Mucosa of rectum (tissue), 2 donors: ENCODE measurements around the gene MAPKAP1.

Experiments
- H3K27ac ChIP-seq, 2 donors: one replicate each; pipeline ENCODE4 v1.7.0; 2013; ENCODE audit warnings: inconsistent platforms in 2 of 2, low read depth in 2 of 2, low read length in 2 of 2
- H3K27me3 ChIP-seq, 2 donors: one replicate each; pipeline ENCODE4 v1.7.0; 2013; ENCODE audit warnings: low read length in 2 of 2; ENCODE audit not compliant: control insufficient read depth in 2 of 2, insufficient read depth in 2 of 2
- H3K36me3 ChIP-seq, 2 donors: one replicate each; pipeline ENCODE4 v1.7.0; 2013; ENCODE audit warnings: low read length in 2 of 2; ENCODE audit not compliant: control insufficient read depth in 2 of 2, insufficient read depth in 2 of 2
- H3K4me1 ChIP-seq, 2 donors: one replicate each; pipeline ENCODE4 v1.7.0; 2013; ENCODE audit warnings: low read length in 2 of 2, mild to moderate bottlenecking in 1 of 2; ENCODE audit not compliant: control insufficient read depth in 2 of 2, insufficient read depth in 2 of 2
- H3K4me3 ChIP-seq, 2 donors: one replicate each; pipeline ENCODE4 v1.7.0; 2013; ENCODE audit warnings: low read length in 2 of 2
- H3K9ac ChIP-seq, 2 donors: one replicate each; pipeline ENCODE4 v1.7.0; 2013; ENCODE audit warnings: low read length in 2 of 2, low read depth in 1 of 2, mild to moderate bottlenecking in 1 of 2
- H3K9me3 ChIP-seq, 2 donors: one replicate each; pipeline ENCODE4 v1.7.0; 2013; ENCODE audit warnings: low read length in 2 of 2; ENCODE audit not compliant: control insufficient read depth in 2 of 2
- donor health status: healthy.
- donor health status: Normal muscosa, but diverticular disease.

Gene MAPKAP1

DNA sequence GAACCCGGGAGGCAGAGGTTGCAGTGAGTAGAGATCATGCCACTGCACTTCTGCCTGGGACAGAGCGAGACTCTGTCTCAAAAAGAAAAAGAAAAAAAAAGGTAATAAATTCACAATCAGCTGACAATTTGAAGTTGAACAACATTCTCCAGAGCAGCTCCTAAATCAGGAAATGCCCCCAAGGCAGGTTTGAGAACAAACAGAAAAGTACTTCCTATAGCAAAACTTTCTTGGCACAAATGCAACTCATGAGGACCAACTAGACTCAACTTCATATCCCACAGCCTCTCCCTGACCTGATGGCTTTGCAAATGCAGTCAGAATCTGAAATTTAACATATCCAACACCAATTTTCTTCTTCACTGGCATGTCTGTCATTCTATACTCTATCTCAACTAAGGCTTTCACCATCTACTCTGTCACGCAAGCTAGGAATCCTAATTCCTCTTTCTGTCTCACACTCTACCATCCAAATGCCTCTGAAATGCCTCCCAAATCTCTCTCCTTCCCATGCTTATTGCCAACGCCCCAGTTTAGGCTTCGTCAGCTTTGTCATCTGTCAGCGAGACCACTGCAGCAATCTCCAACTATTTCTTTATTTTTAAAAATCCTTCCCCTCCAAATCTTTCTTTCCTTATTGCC lies 113.3 kb downstream of the MAPKAP1 start:
- Histone ChIP-seq H3K4me1 (peaks cover 0 to 8% of the 10 kb centered on the region in 2 donors), H3K27me3 (no peaks in the 10 kb centered on the region), H3K9me3 (no peaks in the 10 kb centered on the region), H3K9ac (no peak overlapping the region), H3K4me3 (no peak overlapping the region), H3K36me3 (peaks cover 0 to 4% of the 10 kb centered on the region in 2 donors), H3K27ac (no peak overlapping the region)

DNA sequence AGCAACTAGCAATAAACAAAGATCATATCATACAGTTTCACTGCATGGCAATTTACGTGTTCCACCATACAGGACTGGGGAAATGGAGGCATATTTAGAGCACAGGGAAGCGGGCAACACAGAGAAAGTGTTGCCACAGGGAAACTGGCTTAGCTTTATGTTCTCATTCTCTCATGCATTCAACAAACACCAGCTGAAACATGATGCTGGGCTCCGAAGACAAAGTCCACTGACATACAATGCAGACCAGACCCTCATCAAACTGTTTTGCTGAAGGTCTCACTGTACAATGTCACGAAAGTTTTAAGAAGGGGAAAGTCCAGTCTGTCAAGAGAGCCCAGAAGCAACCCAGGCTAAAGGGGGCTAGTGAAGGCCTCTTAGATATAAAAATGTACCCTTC lies 115.1 kb downstream of the MAPKAP1 start:
- no peak overlapping the region for H3K9ac ChIP-seq
- H3K4me1 ChIP-seq, result peaks cover 0 to 6% of the 10 kb centered on the region in 2 donors
- H3K4me3 ChIP-seq, result no peak overlapping the region
- H3K9me3 ChIP-seq, result no peaks in the 10 kb centered on the region
- H3K27me3 ChIP-seq, result no peaks in the 10 kb centered on the region
- no peak overlapping the region for H3K27ac ChIP-seq
- peaks cover 0 to 4% of the 10 kb centered on the region in 2 donors for H3K36me3 ChIP-seq

DNA sequence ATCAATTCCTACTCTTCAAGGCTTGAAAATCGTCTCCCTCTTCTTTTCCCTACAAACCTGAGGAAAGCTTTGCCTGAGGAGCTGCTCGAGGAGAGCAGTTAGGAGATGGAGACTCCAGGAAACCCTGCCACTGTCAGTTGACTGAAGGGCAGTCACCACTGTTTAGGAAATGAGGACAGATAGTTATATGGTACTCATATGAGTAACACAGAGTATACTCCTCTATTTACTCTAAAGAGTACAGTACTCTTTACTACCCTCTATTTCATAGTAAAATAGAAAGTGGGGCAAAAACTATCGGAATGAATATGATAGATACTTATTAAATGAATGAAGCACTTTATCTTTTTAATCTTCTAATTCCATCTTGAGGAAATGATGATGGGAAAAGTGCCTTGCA lies 115.8 kb downstream of the MAPKAP1 start:
- peaks cover 0 to 4% of the 10 kb centered on the region in 2 donors for H3K36me3 ChIP-seq
- peaks cover 5 to 11% of the 10 kb centered on the region in 2 donors for H3K4me1 ChIP-seq

DNA sequence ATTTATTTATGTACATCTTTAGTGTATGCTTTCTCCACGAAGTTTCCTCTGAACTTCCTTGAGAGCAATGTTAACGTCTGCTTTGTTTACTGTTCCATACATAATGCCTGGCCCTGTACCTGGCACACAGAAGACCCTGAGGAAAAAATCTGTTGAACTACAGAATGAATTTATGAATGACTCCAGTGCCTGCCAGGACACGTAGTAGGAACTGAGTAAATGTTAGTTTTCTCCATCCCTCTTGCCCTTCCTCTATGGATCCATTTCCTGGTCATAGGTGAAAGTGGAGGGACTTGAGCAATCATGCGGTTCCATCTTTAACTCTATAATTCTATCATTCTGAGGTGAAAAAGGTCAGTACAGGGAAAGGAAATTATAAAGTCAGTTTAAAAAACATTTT lies 117.7 kb downstream of the MAPKAP1 start:
- H3K27ac ChIP-seq, result no peak overlapping the region
- peaks cover 6 to 21% of the 10 kb centered on the region in 2 donors for H3K4me1 ChIP-seq
- no peaks in the 10 kb centered on the region for H3K9me3 ChIP-seq
- no peaks in the 10 kb centered on the region for H3K27me3 ChIP-seq
- no peaks in the 10 kb centered on the region for H3K36me3 ChIP-seq
- H3K9ac ChIP-seq, result no peak overlapping the region
- H3K4me3 ChIP-seq, result no peak overlapping the region

More for the DNA sequence above, 115.8 kb downstream of the MAPKAP1 start:
- H3K27ac ChIP-seq, result no peak overlapping the region
- no peak overlapping the region for H3K4me3 ChIP-seq
- H3K27me3 ChIP-seq, result no peaks in the 10 kb centered on the region
- H3K9me3 ChIP-seq, result no peaks in the 10 kb centered on the region
- H3K9ac ChIP-seq, result no peak overlapping the region

DNA sequence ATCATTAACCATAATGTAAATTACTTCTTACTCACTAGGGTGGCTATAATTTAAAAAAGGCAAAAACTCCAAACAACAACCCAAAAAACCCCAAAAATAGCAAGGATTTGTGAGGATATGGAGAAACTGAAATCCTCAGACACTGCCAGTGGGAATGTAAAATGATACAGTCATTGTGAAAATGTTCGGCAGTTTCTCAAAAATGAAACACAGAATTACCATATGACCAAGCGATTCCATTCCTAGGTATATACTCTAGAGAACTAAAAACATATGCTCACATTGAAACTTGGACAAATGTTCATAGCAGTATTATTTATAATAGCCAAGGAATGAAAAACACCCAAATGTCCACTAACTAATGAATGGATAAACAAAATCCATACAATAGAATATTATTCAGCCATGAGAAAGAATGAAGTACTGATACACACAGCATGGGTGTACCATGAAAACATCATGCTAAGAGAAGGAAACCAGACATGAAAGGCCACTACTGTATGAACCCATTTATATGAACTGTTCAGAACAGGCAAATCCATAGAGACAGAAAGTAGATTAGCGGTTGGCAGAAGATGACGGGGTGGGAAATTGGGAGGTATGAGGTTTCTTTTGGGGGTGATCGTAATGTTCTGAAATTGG lies 119.1 kb downstream of the MAPKAP1 start:
- H3K36me3 ChIP-seq, result no peaks in the 10 kb centered on the region
- no peaks in the 10 kb centered on the region for H3K9me3 ChIP-seq
- no peaks in the 10 kb centered on the region for H3K27me3 ChIP-seq
- H3K4me1 ChIP-seq, result peaks cover 6 to 18% of the 10 kb centered on the region in 2 donors
- H3K27ac ChIP-seq, result no peak overlapping the region
- no peak overlapping the region for H3K4me3 ChIP-seq
- H3K9ac ChIP-seq, result no peak overlapping the region

DNA sequence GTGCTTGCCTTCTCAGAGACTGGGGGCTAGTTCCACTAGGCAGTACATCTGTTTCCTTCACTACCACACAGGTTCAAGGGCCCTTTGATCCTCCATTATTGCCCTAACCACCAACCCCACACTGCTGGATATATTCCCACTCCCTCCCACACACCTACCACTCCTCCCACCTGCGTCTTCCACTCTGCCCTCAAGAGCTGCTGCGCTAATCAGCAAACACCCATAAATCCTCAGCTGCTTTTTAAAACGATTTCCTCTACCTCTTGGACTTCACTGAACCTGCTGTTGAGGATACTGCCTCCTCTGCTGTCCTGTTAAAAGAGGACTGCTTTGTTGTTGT lies 120.9 kb downstream of the MAPKAP1 start:
- Histone ChIP-seq H3K4me3 (no peak overlapping the region), H3K9me3 (no peaks in the 10 kb centered on the region)

DNA sequence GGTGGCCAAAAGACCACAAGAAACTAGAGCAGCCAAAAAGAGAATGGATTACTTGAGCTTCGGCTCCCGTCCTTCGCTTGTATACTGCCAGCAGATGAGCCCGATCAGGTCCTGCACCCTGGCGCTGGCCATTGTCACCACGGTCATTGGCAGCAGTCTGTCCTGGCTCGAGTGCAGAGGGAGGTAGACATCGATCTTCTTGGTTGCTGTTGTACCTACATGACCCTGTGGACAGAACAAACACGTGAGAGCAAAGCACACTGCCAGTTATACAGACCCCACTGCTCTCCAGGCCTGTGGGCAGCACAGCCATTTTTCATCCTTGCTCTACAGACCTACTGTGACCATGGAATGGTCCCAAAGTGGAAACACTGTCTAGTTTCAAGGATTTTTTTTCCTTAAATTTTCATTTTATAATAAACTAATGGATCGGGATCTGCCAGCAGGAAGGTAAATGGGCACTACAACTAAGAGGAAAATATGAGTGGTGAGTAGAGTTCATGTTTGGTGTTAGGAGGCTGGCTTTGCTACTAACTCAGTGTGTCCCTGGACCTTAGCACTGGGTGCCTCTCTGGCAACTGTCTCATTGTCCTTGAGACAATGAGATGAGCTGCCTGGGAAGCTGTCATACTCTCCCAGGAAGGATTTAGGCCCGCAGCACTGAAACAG lies 121.4 kb downstream of the MAPKAP1 start:
- H3K4me3 ChIP-seq, result no peak overlapping the region
- no peaks in the 10 kb centered on the region for H3K27me3 ChIP-seq
- no peaks in the 10 kb centered on the region for H3K9me3 ChIP-seq
- H3K9ac ChIP-seq, result no peak overlapping the region
- peaks cover 6 to 18% of the 10 kb centered on the region in 2 donors for H3K4me1 ChIP-seq
- peak overlapping the region; percentile 3 to 26 for H3K27ac ChIP-seq
- no peaks in the 10 kb centered on the region for H3K36me3 ChIP-seq

More for the DNA sequence above, 120.9 kb downstream of the MAPKAP1 start:
- Histone ChIP-seq H3K4me1 (peaks cover 6 to 18% of the 10 kb centered on the region in 2 donors), H3K27ac (peak overlapping the region; percentile 3 to 26), H3K27me3 (no peaks in the 10 kb centered on the region), H3K9ac (no peak overlapping the region), H3K36me3 (no peaks in the 10 kb centered on the region)

DNA sequence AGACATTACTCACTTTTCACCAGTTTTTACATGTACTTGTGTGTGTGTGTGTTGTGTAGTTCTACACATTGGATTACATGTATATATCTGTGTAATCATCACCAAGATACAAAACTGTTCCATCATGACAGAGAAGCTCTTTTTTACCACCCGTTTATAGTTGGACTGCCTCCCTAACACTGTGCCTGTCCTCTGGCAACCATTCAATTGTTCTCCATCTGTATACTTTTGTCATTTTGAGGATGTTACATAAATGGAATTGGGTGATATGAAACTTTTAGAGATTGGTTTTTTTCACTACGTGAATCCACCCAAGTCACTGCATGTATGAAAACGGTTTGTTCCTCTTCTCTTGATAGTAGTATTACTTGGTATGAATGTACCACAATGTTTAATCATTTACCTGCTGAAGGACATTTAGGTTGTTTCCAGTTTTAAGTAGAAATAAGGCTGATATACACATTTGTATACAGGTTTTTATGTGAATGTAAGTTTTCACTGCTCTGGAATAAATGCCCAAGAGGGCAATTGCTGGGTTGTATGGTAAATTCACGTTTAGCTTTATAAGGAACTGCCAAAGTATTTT lies 126.2 kb downstream of the MAPKAP1 start:
- Histone ChIP-seq H3K36me3 (no peaks in the 10 kb centered on the region), H3K4me1 (peaks cover 0 to 6% of the 10 kb centered on the region in 2 donors), H3K9ac (no peak overlapping the region), H3K27ac (no peak overlapping the region), H3K9me3 (no peaks in the 10 kb centered on the region), H3K27me3 (no peaks in the 10 kb centered on the region), H3K4me3 (no peak overlapping the region)

DNA sequence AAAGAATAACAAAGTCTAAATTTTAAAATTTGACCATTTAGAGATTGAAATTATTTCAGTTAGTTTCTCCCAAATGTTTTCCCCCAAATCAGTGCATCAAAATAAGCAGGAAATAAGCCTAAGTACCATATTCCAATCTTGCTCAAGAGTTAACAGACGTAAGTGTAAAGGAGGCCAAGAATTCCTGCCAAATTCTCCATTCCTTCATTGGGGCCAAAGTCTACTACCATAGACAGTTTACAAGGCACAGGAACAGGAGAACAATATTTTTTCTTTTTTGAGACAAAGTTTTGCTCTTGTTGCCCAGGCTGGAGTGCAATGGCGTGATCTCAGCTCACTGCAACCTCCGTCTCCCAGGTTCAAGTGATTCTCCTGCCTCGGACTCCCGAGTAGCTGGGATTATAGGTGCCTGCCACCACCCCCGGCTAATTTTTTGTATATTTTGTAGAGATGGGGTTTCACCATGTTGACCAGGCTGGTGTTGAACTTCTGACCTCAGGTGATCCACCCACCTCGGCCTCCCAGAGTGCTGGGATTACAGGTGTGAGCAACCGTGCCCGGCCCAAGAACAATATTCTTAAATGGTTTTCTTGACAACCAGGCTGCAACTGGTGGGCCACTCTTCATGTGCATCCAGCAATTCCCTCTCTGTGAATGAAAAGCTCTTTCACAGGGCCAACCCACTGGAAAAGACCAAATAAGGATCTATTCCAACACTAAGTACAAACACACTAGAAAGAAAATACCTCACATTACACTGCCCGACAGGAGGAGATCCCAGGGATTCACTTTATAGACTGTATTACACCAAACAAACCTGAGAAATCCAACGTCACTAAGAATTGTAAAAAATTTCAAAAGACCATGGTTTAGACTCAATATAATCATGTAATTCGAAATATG lies 127.7 kb downstream of the MAPKAP1 start:
- H3K36me3 ChIP-seq, result no peaks in the 10 kb centered on the region
- no peaks in the 10 kb centered on the region for H3K4me1 ChIP-seq
- H3K9ac ChIP-seq, result no peak overlapping the region
- H3K9me3 ChIP-seq, result no peaks in the 10 kb centered on the region
- peak overlapping the region in 1 of 2 donors; percentile 19 for H3K4me3 ChIP-seq
- H3K27ac ChIP-seq, result peak overlapping the region in 1 of 2 donors; percentile 19
- no peaks in the 10 kb centered on the region for H3K27me3 ChIP-seq
